Measurements from ENCODE around the gene PEDS1.

DNA sequence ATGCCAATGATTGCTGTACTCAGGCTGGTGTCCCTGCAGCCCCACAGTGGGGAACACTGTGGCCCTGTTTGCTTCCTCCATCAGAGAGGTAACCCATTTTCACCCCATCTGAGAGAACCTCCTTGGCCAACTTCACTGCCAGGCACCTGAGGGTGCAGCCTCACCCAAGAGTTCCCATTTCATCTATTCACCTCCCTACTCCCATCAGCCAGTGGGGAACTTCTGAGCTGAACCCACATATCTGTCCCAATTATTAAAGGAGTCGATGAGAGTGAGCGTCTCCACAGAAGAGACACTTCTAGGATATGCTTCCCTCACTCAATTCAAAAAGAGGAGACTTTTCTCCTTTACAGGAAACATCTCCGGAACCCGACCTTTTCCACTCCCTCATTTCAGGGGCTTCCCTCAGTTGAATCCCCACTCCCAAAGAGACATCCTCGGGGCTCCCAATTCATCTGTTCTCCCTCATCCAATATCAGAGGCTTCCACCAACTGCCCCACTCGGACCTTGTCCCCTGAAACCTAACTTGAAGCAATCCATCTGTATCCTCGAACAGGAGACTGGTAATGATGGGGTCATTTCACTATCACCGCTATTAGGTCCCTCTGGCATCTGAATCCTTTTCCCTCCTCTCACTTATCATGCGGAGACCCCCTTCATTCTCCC lies 41.6 kb downstream of the PEDS1 start:
- TF ChIP-seq, protein P1, sequence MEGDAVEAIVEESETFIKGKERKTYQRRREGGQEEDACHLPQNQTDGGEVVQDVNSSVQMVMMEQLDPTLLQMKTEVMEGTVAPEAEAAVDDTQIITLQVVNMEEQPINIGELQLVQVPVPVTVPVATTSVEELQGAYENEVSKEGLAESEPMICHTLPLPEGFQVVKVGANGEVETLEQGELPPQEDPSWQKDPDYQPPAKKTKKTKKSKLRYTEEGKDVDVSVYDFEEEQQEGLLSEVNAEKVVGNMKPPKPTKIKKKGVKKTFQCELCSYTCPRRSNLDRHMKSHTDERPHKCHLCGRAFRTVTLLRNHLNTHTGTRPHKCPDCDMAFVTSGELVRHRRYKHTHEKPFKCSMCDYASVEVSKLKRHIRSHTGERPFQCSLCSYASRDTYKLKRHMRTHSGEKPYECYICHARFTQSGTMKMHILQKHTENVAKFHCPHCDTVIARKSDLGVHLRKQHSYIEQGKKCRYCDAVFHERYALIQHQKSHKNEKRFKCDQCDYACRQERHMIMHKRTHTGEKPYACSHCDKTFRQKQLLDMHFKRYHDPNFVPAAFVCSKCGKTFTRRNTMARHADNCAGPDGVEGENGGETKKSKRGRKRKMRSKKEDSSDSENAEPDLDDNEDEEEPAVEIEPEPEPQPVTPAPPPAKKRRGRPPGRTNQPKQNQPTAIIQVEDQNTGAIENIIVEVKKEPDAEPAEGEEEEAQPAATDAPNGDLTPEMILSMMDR (IDR thresholded peaks at IDR 0.05; ENCODE audit: control extremely low read depth in 1 of 3, insufficient read depth in 1 of 3, low read depth in 1 of 3, low read length in 3 of 3) = no peak
- TF ChIP-seq TBP (IDR thresholded peaks at IDR 0.05; ENCODE audit: low read depth, low read length) = no peak
- no peak for TF ChIP-seq GABPA (IDR thresholded peaks at IDR 0.05; ENCODE audit: borderline replicate concordance, insufficient read depth, low read length)
- TF ChIP-seq CEBPB (IDR thresholded peaks at IDR 0.05; ENCODE audit: low read depth, low read length) = no peak
- TF ChIP-seq RAD21 (IDR thresholded peaks at IDR 0.05 in 1 of 2, conservative IDR thresholded peaks at IDR 0.05 in 1 of 2; ENCODE audit: low read depth in 2 of 2, low read length in 2 of 2) = no peak
- TF ChIP-seq CHD2 (IDR thresholded peaks at IDR 0.05; ENCODE audit: low read length) = no peak
- no peak for TF ChIP-seq ZNF274 (IDR thresholded peaks at IDR 0.05; ENCODE audit: borderline replicate concordance, extremely low read depth, low read length)
- TF ChIP-seq CBX8 (IDR thresholded peaks at IDR 0.05; ENCODE audit: borderline replicate concordance, low read depth, low read length) = no peak
- no peak for TF ChIP-seq BACH1 (IDR thresholded peaks at IDR 0.05; ENCODE audit: low read length)
- TF ChIP-seq EP300 (IDR thresholded peaks at IDR 0.05; ENCODE audit: borderline replicate concordance in 1 of 2, low read depth in 2 of 2, low read length in 2 of 2) = no peak
- peak in 1 of 2 experiments; percentile 26; a peak in 1 of 3 replicates for TF ChIP-seq POLR2A (IDR thresholded peaks at IDR 0.05; ENCODE audit: control extremely low read depth in 1 of 2, low read depth in 2 of 2, low read length in 2 of 2)
- no peak for TF ChIP-seq JUN (IDR thresholded peaks at IDR 0.05; ENCODE audit: low read depth, low read length)
- TF ChIP-seq, protein P2, sequence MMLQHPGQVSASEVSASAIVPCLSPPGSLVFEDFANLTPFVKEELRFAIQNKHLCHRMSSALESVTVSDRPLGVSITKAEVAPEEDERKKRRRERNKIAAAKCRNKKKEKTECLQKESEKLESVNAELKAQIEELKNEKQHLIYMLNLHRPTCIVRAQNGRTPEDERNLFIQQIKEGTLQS (IDR thresholded peaks at IDR 0.05; ENCODE audit: insufficient read depth, low read depth, low read length) = no peak
- no peak for TF ChIP-seq EZH2 (IDR thresholded peaks at IDR 0.05; ENCODE audit: low read depth, low read length, severe bottlenecking)
